HG03060 (cell line): ENCODE data around the gene PCSK5.

Experiments used
- ATAC-seq: cut with Tn5 transposase; IDR thresholded peaks from one replicate; pipeline ENCODE4 v1.9.1; 2021; ENCODE audit warnings: low read depth, moderate number of reproducible peaks; ENCODE audit not compliant: unreplicated experiment

Gene PCSK5

GRCh38 chr9:76162751-76163500, 272.5 kb downstream of the PCSK5 start:
- no peak for ATAC-seq

GRCh38 chr9:76166526-76166925, 276.1 kb downstream of the PCSK5 start:
- ATAC-seq: no peak

- ATAC-seq: no peak
Observed at GRCh38 chr9:76176171-76176570, 285.7 kb downstream of the PCSK5 start.

- no peak for ATAC-seq
Observed at GRCh38 chr9:76177931-76178330, 287.5 kb downstream of the PCSK5 start.

GRCh38 chr9:76180541-76180940, 290.1 kb downstream of the PCSK5 start:
- no peak for ATAC-seq

GRCh38 chr9:76181020-76181641, 290.7 kb downstream of the PCSK5 start:
- ATAC-seq: no peak

- no peak for ATAC-seq
Observed at GRCh38 chr9:76181781-76182180, 291.3 kb downstream of the PCSK5 start.

- no peak for ATAC-seq
Observed at GRCh38 chr9:76185432-76185831, 295.0 kb downstream of the PCSK5 start.

GRCh38 chr9:76188286-76188685, 297.8 kb downstream of the PCSK5 start:
- no peak for ATAC-seq

- ATAC-seq: no peak
Observed at GRCh38 chr9:76188905-76189304, 298.4 kb downstream of the PCSK5 start.

GRCh38 chr9:76191493-76191892, 301.0 kb downstream of the PCSK5 start:
- no peak for ATAC-seq

- no peak for ATAC-seq
Observed at GRCh38 chr9:76192013-76192412, 301.5 kb downstream of the PCSK5 start.

- no peak for ATAC-seq
Observed at GRCh38 chr9:76194896-76195295, 304.4 kb downstream of the PCSK5 start.

GRCh38 chr9:76198336-76198735, 307.9 kb downstream of the PCSK5 start:
- ATAC-seq: no peak

GRCh38 chr9:76200315-76200714, 309.8 kb downstream of the PCSK5 start:
- no peak for ATAC-seq

GRCh38 chr9:76200745-76201144, 310.3 kb downstream of the PCSK5 start:
- ATAC-seq: no peak

GRCh38 chr9:76203373-76203772, 312.9 kb downstream of the PCSK5 start:
- no peak for ATAC-seq

- ATAC-seq: no peak
Observed at GRCh38 chr9:76206821-76207220, 316.3 kb downstream of the PCSK5 start.

GRCh38 chr9:76213751-76214150, 323.3 kb downstream of the PCSK5 start:
- no peak for ATAC-seq

GRCh38 chr9:76215066-76215465, 324.6 kb downstream of the PCSK5 start:
- no peak for ATAC-seq

- ATAC-seq: no peak
Observed at GRCh38 chr9:76216161-76216649, 325.7 kb downstream of the PCSK5 start.
